ENCODE measurements around the gene APBA2.
A peak's percentile ranks its signal among the peaks of the same experiment; 100 is the strongest.

Gene APBA2

GRCh38 chr15:29107971-29108645 is 222.3 kb downstream of the APBA2 start:
- DNase-seq: no peak
- intact Hi-C loops (cut with DNase I): no loop called here

DNA sequence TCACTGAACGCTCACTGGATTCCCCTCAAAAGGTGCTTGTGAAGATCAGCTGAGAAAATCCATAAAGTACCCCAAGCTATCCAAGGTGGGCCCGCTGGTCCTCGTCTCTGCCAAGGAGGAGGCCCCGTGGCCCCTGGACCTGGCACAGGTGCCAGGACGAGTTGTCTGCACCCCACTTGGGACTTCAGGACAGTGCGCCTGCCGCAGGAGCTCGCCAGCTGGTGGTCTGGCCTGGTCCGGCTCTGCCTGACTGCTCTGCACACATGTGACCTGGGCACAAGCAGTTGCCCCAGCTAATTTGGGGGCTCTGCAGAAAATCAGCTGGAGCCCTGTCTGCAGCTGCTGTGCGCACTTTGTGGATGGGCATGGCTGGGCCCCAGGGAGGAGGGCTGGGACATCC is 224.0 kb downstream of the APBA2 start:
- intact Hi-C loops (cut with DNase I): no loop called here
- no peak for DNase-seq

DNA sequence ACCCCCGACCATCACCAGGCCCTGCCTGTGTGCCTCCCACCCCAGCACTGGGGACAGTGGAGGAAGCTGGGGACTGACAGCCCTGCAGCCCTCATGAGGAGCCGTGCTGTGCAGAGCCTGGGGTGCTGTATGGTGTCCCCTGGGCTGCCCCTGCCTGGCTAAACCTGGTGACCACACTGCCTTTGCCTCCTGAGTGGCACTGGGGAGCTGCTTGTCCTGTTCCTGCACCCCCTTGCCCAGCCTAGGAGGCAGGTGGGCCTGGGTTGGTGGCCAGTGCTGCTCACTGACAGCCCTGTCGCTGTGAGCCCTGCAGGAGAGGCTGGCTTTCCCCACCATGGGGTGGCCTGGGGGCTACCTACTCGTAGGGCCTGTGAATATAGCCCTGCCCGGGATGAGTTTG is 224.4 kb downstream of the APBA2 start:
- intact Hi-C loops (cut with DNase I): no loop called here
- no peak for DNase-seq

GRCh38 chr15:29110733-29111132 is 225.0 kb downstream of the APBA2 start:
- no peak for DNase-seq
- intact Hi-C loops (cut with DNase I): no loop called here

DNA sequence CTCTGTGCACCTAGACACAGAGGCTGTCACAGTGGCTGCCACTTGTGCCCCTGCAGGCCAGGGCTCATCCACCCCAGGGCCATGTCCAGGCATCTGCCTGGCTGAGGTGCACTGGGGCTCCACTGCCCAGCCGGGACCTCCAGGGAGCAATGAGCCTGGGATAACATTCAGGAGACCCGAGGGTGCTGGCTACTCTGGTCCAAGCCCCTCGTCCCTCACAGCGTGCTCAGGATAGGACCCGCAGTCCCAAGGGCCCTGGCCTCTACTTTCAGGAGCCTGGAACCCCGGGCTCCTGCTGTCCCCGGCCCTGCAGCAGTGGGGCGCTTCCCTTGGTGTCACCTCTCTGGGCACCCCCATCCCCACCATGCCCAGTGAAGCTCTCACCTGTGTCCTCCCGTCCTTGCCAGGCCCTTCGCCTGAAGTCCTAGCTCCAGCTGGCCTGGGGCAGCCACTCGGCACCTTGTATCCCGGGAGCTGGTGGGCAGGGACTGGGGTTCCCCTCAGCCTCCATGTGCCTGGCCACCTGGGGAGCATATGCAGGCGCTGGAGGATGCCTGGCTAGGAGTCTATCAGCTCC is 226.0 kb downstream of the APBA2 start:
- intact Hi-C loops (cut with DNase I): no loop called here
- DNase-seq: no peak

DNA sequence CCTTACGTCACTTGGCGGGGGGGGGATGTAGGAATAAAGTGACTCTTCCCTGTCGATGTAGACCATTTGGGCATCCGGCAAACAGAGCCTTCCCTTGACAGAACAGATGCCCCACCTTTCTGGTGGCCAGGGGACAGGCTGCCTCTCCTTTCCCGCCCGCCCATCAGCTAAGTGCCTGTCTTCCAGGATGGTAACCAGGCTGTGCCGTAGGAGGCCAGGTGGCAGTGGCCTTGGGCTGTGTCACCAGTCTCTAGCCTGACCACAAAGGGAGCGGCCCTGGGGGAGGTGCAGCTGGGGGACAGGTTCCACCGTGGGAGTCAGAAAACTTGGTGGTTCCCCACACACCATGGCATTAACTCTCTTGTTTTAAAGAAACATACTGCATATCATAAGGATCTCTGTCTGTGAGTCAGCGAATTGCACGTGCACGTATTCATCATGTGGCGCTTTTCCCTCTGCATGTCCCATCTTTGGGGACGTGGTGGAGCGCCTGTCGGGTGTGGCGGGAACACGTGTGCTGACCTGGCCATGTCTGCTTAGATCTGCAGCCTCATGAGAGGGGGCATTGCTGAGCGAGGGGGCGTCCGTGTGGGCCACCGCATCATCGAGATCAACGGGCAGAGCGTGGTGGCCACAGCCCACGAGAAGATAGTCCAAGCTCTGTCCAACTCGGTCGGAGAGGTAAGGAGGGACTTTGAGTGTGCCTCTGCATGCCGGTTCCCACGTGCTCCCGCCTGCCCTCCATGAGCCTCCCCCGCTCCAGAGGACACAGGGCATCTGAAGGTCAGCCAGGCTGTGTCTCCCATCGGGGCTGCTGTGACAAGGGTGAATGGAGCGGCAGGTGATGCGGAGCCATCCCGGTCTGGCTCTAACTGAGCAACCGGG is 227.8 kb downstream of the APBA2 start:
- DNase-seq: no peak

GRCh38 chr15:29114221-29115092 is 228.7 kb downstream of the APBA2 start:
- DNase-seq: peak in 3 of 42 donors; percentile 23 to 42 (median 32)
- intact Hi-C loops (cut with DNase I): no loop called here

More for the DNA sequence above, 227.8 kb downstream of the APBA2 start:
- intact Hi-C loops (cut with DNase I): no loop called here

DNA sequence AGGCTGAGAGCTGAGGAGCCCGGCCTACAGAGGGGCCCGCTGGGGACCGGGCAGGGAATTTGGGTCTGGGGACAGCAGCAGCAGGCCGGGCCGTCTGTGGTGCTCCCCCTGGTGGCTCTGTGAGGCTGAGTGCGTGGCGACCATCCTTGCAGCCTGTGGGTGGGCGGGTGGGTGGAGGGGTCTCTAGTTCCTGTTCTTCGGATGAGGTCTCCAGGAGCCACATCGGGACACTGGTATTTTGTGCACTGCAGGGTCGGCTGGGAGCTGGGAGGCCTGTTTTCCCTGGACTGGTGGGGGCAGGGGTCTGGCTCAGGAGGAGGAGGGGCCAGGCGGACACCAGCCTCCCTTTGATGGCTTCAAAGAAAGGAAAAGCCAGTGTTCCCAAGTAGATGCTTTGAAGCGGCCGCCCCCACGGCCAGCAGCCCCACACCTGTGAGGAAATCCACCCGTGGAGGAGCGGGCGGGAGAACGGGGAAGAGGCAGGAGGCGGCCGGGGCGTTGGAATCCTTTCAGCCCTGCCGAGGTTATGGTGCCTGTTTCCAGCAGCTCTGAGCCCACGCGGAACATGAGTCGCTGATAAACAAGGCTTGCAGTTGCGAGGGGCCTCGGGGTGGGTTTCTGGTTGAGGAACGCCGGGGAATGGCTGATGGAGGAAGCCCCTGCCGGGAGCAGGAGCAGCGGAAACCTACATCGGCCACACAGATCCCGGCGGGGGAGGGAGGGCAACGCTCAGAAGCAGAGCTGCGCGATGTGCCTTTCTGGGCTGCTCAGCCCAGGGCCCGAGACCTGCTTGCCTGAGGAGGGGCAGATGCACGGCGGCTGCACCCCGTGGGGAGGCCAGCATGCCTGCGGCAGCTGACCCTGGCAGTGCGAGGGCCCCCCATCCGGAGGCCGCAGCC is 229.6 kb downstream of the APBA2 start:
- peak in 37 of 42 donors; percentile 23 to 72 (median 47) for DNase-seq
- intact Hi-C loops (cut with DNase I): no loop called here

GRCh38 chr15:29116970-29117700 is 231.4 kb downstream of the APBA2 start:
- intact Hi-C loops (cut with DNase I): no loop called here
- no peak for DNase-seq

GRCh38 chr15:29117778-29118177 is 232.0 kb downstream of the APBA2 start:
- no peak for DNase-seq
- intact Hi-C loops (cut with DNase I): no loop called here

GRCh38 chr15:29119847-29120246 is 234.1 kb downstream of the APBA2 start:
- no peak for DNase-seq
- intact Hi-C loops (cut with DNase I): no loop called here

GRCh38 chr15:29120593-29121368 is 235.0 kb downstream of the APBA2 start:
- intact Hi-C loops (cut with DNase I): no loop called here
- DNase-seq: no peak

DNA sequence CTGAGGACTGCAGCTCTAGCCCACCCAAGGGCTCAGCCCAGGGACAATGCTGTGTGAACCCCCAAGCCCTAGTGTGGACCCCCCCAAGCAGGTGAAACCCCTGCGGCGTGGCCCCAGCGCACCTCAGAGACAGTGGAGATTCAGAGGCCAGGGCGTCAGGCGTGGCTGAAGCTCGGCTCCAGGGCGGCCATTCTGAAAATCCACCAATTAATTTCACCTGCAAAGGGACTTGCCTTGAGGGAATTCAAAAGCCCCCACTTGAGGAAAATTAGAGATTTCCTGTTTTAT is 235.5 kb downstream of the APBA2 start:
- no peak for DNase-seq
- intact Hi-C loops (cut with DNase I): no loop called here

DNA sequence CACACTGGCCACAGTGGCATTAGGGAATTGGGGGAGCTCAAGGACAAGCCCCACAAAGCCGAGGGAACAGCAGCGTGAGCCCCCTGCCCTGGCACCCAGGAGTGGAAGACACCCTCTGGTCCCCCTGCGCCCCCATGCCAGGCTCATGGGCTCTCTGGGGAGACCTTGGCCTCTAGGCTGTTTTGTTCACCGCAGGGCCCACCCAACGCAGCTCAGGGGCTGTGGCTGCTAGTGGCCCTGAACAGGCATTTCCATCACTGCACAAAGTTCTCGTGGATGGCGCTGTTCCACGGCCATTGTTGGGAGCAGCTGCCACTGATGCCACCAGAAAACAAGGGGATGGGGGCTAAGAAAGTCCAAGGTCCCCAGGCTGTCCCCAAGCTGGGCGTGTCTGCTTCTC is 236.1 kb downstream of the APBA2 start:
- intact Hi-C loops (cut with DNase I): no loop called here
- DNase-seq: no peak

DNA sequence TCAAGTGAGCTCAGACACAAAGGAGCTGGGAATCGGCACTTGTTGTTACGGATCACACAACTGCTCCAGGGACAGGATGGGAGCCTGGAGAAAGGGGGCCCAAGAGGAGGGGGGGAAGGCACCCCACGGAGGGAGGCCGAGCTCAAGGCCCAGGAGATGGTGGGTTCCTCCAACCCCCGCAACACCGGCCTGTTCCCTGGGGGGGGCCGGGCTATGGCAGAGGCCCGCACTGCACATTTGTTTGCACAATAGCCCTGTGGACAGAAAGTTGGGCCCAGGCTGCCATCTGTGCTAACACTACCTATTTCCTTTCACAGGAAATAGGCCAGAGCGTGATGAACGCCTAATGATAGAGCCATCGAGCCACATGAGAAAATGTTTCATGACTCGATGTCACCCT is 236.7 kb downstream of the APBA2 start:
- intact Hi-C loops (cut with DNase I): no loop called here
- DNase-seq: no peak

DNA sequence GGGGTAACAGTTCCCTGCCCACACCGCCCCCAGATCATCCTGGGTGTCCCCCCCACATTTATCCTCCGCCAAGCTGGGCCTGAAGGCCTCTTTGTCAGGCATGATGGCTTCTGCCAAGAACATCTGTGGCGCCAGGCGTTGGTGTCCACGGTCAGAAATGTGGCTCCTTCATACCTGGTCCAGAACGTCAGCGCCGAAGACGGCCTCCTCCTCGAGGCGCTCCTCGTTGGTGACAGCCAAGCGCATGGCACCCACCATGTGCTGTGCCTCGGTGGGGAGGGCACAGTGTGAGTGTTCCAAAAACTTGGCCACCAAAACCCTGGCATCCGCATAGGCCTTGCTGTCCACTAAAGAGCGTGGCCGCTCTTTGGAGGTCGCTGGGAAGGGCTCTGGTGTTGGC is 237.4 kb downstream of the APBA2 start:
- DNase-seq: no peak
- intact Hi-C loops (cut with DNase I): no loop called here

- intact Hi-C loops (cut with DNase I): no loop called here
- DNase-seq: no peak
Observed at GRCh38 chr15:29123991-29124390, 238.2 kb downstream of the APBA2 start.

Data from head of caudate nucleus (tissue), 42 donors.